CD8-positive, alpha-beta memory T cell (primary cell): ENCODE data around the gene SPOPL. TPM values are rescaled to one million over a fixed set of nuclear protein-coding genes. Genes with fewer than 3 reads are reported as not detected.

Experiments
- CTCF ChIA-PET: fragments of 350-600 bp; sonication (Branson Sonifier 250); formaldehyde crosslinking; loops from one replicate; lab custom pipeline; 2021; ENCODE audit warnings: antibody characterized with exemption; lab: Charles Lee
- POLR2A ChIA-PET: fragments of 350-600 bp; sonication (Branson Sonifier 250); formaldehyde crosslinking; loops from one replicate; lab custom pipeline; 2021; ENCODE audit warnings: antibody characterized with exemption; lab: Charles Lee
- DNase-seq, 5 donors: peaks; one replicate each; pipeline versions ENCODE4 v3.0.0 to v3.0.0-alpha.2; 2020 to 2022; ENCODE audit warnings: mixed read lengths in 1 of 5
- H3K27ac ChIP-seq: one replicate; pipeline ENCODE4 v1.7.0; 2013; ENCODE audit warnings: low read depth, mild to moderate bottlenecking, low read length, moderate library complexity
- H3K27me3 ChIP-seq: 2 replicates; pipeline ENCODE4 v1.7.0; 2013; ENCODE audit warnings: low read length, mild to moderate bottlenecking; ENCODE audit not compliant: insufficient read depth, poor library complexity, severe bottlenecking
- H3K36me3 ChIP-seq: 2 replicates; pipeline ENCODE4 v1.7.0; 2013; ENCODE audit warnings: mild to moderate bottlenecking, low read length, moderate library complexity; ENCODE audit not compliant: insufficient read depth
- H3K4me1 ChIP-seq: 2 replicates; pipeline ENCODE4 v1.7.0; 2013; ENCODE audit warnings: mild to moderate bottlenecking, low read length, moderate library complexity; ENCODE audit not compliant: insufficient read depth
- H3K4me3 ChIP-seq: 2 replicates; pipeline ENCODE4 v1.7.0; 2013; ENCODE audit warnings: mild to moderate bottlenecking, low read length
- H3K9me3 ChIP-seq: 2 replicates; pipeline ENCODE4 v1.7.0; 2013; ENCODE audit warnings: mild to moderate bottlenecking, low read length
- H3K27ac Mint-ChIP-seq, 8 donors: one replicate each; pipeline ENCODE4 v1.8.0; 2020 to 2021; ENCODE audit warnings: mixed read lengths in 8 of 8, mild to moderate bottlenecking in 6 of 8, inconsistent platforms in 3 of 8, moderate library complexity in 3 of 8
- H3K27me3 Mint-ChIP-seq, 2 donors: one replicate each; pipeline ENCODE4 v1.8.0; 2020 to 2021; ENCODE audit warnings: mixed read lengths in 2 of 2, mild to moderate bottlenecking in 1 of 2, moderate library complexity in 1 of 2
- H3K36me3 Mint-ChIP-seq, 3 donors: one replicate each; pipeline ENCODE4 v1.8.0; 2020 to 2021; ENCODE audit warnings: mixed read lengths in 3 of 3, inconsistent platforms in 1 of 3, mild to moderate bottlenecking in 1 of 3
- H3K4me1 Mint-ChIP-seq, 3 donors: one replicate each; pipeline ENCODE4 v1.8.0; 2020 to 2021; ENCODE audit warnings: mixed read lengths in 3 of 3, inconsistent platforms in 1 of 3, mild to moderate bottlenecking in 1 of 3
- H3K4me3 Mint-ChIP-seq, 7 donors: one replicate each; pipeline ENCODE4 v1.8.0; 2020 to 2021; ENCODE audit warnings: mixed read lengths in 7 of 7, mild to moderate bottlenecking in 6 of 7, moderate library complexity in 4 of 7, inconsistent platforms in 2 of 7
- H3K9me3 Mint-ChIP-seq, 5 donors: one replicate each; pipeline ENCODE4 v1.8.0; 2020 to 2022; ENCODE audit warnings: mixed read lengths in 5 of 5, mild to moderate bottlenecking in 3 of 5, moderate library complexity in 2 of 5, inconsistent platforms in 1 of 5
- polyA plus RNA-seq: library from polyadenylated mRNA; unstranded; fragments of 300-500 nt; fragmentation: Illumina TruSeq; gene quantifications from one replicate; pipeline ENCODE4 v1.2.3, GENCODE V29; 2021
- total RNA-seq, 2 experiments: library from RNA; stranded (reverse); gene quantifications; one replicate each; pipeline ENCODE4 v1.2.3, GENCODE V29; 2021

Gene SPOPL
- total and polyA plus RNA-seq, 3 experiments from 2014 or later = 2.4 to 16.9 (median 16.1) TPM

GRCh38 chr2:138486363-138487198 lies 15.0 kb upstream of the SPOPL start:
- CTCF ChIA-PET = no interaction called here
- H3K27me3 Mint-ChIP-seq = peaks cover 0 to 1% of the 10 kb centered on the region in 2 donors
- H3K27ac Mint-ChIP-seq = no peak overlapping the region
- Histone ChIP-seq H3K9me3 (no peaks in the 10 kb centered on the region), H3K27ac (no peak overlapping the region), H3K4me1 (no peaks in the 10 kb centered on the region), H3K27me3 (no peaks in the 10 kb centered on the region), H3K36me3 (no peaks in the 10 kb centered on the region), H3K4me3 (no peak overlapping the region)
- H3K4me1 Mint-ChIP-seq = no peaks in the 10 kb centered on the region
- POLR2A ChIA-PET = no interaction called here
- H3K36me3 Mint-ChIP-seq = peaks cover 0 to 4% (median 0%) of the 10 kb centered on the region in 3 donors
- H3K4me3 Mint-ChIP-seq = no peak overlapping the region
- peaks cover 0 to 3% (median 2%) of the 10 kb centered on the region in 5 donors for H3K9me3 Mint-ChIP-seq
- DNase-seq = no peak

GRCh38 chr2:138490673-138491494 lies 10.7 kb upstream of the SPOPL start:
- Mint-ChIP-seq H3K9me3 (no peaks in the 10 kb centered on the region), H3K4me1 (no peaks in the 10 kb centered on the region), H3K27me3 (no peaks in the 10 kb centered on the region), H3K27ac (no peak overlapping the region), H3K4me3 (no peak overlapping the region), H3K36me3 (peaks cover 0 to 6% (median 0%) of the 10 kb centered on the region in 3 donors)
- Histone ChIP-seq H3K4me1 (no peaks in the 10 kb centered on the region), H3K4me3 (no peak overlapping the region), H3K27ac (no peak overlapping the region), H3K27me3 (no peaks in the 10 kb centered on the region), H3K9me3 (no peaks in the 10 kb centered on the region), H3K36me3 (no peaks in the 10 kb centered on the region)
- POLR2A ChIA-PET = no interaction called here
- DNase-seq = no peak
- CTCF ChIA-PET = no interaction called here

- H3K4me3 ChIP-seq = no peak overlapping the region
- H3K4me1 ChIP-seq = no peaks in the 10 kb centered on the region
- H3K36me3 ChIP-seq = no peaks in the 10 kb centered on the region
- ChIA-PET POLR2A (no interaction called here), CTCF (no interaction called here)
- no peaks in the 10 kb centered on the region for H3K9me3 ChIP-seq
- H3K27me3 ChIP-seq = no peaks in the 10 kb centered on the region
- Mint-ChIP-seq H3K4me3 (no peak overlapping the region), H3K36me3 (peaks cover 0 to 6% (median 0%) of the 10 kb centered on the region in 3 donors), H3K27me3 (no peaks in the 10 kb centered on the region), H3K4me1 (no peaks in the 10 kb centered on the region), H3K9me3 (no peaks in the 10 kb centered on the region), H3K27ac (no peak overlapping the region)
- no peak for DNase-seq
- no peak overlapping the region for H3K27ac ChIP-seq
Observed at GRCh38 chr2:138491495-138491862, 10.1 kb upstream of the SPOPL start.

GRCh38 chr2:138492160-138492559 lies 9.4 kb upstream of the SPOPL start:
- H3K4me1 ChIP-seq = no peaks in the 10 kb centered on the region
- no peaks in the 10 kb centered on the region for H3K9me3 Mint-ChIP-seq
- H3K27me3 Mint-ChIP-seq = no peaks in the 10 kb centered on the region
- H3K4me3 ChIP-seq = no peak overlapping the region
- no peaks in the 10 kb centered on the region for H3K27me3 ChIP-seq
- no peaks in the 10 kb centered on the region for H3K9me3 ChIP-seq
- ChIA-PET CTCF (no interaction called here), POLR2A (no interaction called here)
- peak overlapping the region in 1 of 8 donors; percentile 11 for H3K27ac Mint-ChIP-seq
- no peak for DNase-seq
- H3K27ac ChIP-seq = no peak overlapping the region
- no peaks in the 10 kb centered on the region for H3K36me3 ChIP-seq
- H3K36me3 Mint-ChIP-seq = peaks cover 0 to 6% (median 0%) of the 10 kb centered on the region in 3 donors
- H3K4me1 Mint-ChIP-seq = no peaks in the 10 kb centered on the region
- no peak overlapping the region for H3K4me3 Mint-ChIP-seq

GRCh38 chr2:138493334-138493733 lies 8.2 kb upstream of the SPOPL start:
- Histone ChIP-seq H3K4me1 (no peaks in the 10 kb centered on the region), H3K9me3 (no peaks in the 10 kb centered on the region), H3K27me3 (no peaks in the 10 kb centered on the region), H3K36me3 (no peaks in the 10 kb centered on the region), H3K4me3 (no peak overlapping the region), H3K27ac (no peak overlapping the region)
- POLR2A ChIA-PET = no interaction called here
- Mint-ChIP-seq H3K27me3 (no peaks in the 10 kb centered on the region), H3K4me1 (no peaks in the 10 kb centered on the region), H3K36me3 (peaks cover 0 to 6% (median 0%) of the 10 kb centered on the region in 3 donors), H3K9me3 (no peaks in the 10 kb centered on the region), H3K4me3 (no peak overlapping the region), H3K27ac (no peak overlapping the region)
- CTCF ChIA-PET = no interaction called here
- DNase-seq = no peak

- Histone ChIP-seq H3K27ac (no peak overlapping the region), H3K36me3 (no peaks in the 10 kb centered on the region), H3K4me1 (no peaks in the 10 kb centered on the region), H3K9me3 (no peaks in the 10 kb centered on the region), H3K27me3 (no peaks in the 10 kb centered on the region), H3K4me3 (no peak overlapping the region)
- Mint-ChIP-seq H3K4me3 (no peak overlapping the region), H3K9me3 (no peaks in the 10 kb centered on the region), H3K36me3 (peaks cover 0 to 6% (median 0%) of the 10 kb centered on the region in 3 donors), H3K27me3 (no peaks in the 10 kb centered on the region), H3K4me1 (no peaks in the 10 kb centered on the region), H3K27ac (no peak overlapping the region)
- CTCF ChIA-PET = no interaction called here
- POLR2A ChIA-PET = no interaction called here
- DNase-seq = no peak
Observed at GRCh38 chr2:138494265-138494966, 7.2 kb upstream of the SPOPL start.

- Histone ChIP-seq H3K36me3 (no peaks in the 10 kb centered on the region), H3K27ac (no peak overlapping the region), H3K4me1 (no peaks in the 10 kb centered on the region), H3K27me3 (no peaks in the 10 kb centered on the region), H3K9me3 (no peaks in the 10 kb centered on the region), H3K4me3 (no peak overlapping the region)
- peak overlapping the region in 1 of 7 donors; percentile 3 for H3K4me3 Mint-ChIP-seq
- DNase-seq = no peak
- POLR2A ChIA-PET = no interaction called here
- H3K27me3 Mint-ChIP-seq = no peaks in the 10 kb centered on the region
- CTCF ChIA-PET = no interaction called here
- H3K4me1 Mint-ChIP-seq = peaks cover 2 to 5% (median 3%) of the 10 kb centered on the region in 3 donors
- H3K36me3 Mint-ChIP-seq = peaks cover 0 to 6% (median 0%) of the 10 kb centered on the region in 3 donors
- no peaks in the 10 kb centered on the region for H3K9me3 Mint-ChIP-seq
- no peak overlapping the region for H3K27ac Mint-ChIP-seq
Observed at GRCh38 chr2:138495384-138495783, 6.2 kb upstream of the SPOPL start.
